Uterus (tissue), 4 donors: Measurements from ENCODE around the gene ASCC3. TPM values are rescaled to one million over a fixed set of nuclear protein-coding genes. Genes with fewer than 3 reads are reported as not detected.
A peak's percentile ranks its signal among the peaks of the same experiment; 100 is the strongest.

Source experiments
- DNase-seq, 2 donors: peaks; one replicate each; pipeline ENCODE4 v3.0.0-alpha.2; 2019 to 2020
- H3K27ac ChIP-seq, 2 donors: fragments of 200-600 bp; sonication (generic); 1 replicate in 1 of 2; 2 replicates in 1 of 2; pipeline ENCODE4 v1.5.1; 2016 to 2018
- H3K27me3 ChIP-seq, 2 donors: fragments of 200-600 bp; sonication (generic); one replicate each; pipeline ENCODE4 v1.5.1; 2018 to 2019; ENCODE audit warnings: control low read depth in 1 of 2
- H3K36me3 ChIP-seq, 2 donors: fragments of 200-600 bp; sonication (generic); one replicate each; pipeline ENCODE4 v1.5.1; 2019; ENCODE audit warnings: control low read depth in 1 of 2
- H3K4me1 ChIP-seq, 2 donors: fragments of 200-600 bp; sonication (generic); one replicate each; pipeline ENCODE4 v1.5.1; 2018 to 2019; ENCODE audit warnings: control low read depth in 1 of 2
- H3K4me3 ChIP-seq, 2 donors: fragments of 200-600 bp; sonication (generic); 1 replicate in 1 of 2; 2 replicates in 1 of 2; pipeline ENCODE4 v1.5.1; 2018 to 2019; ENCODE audit warnings: mild to moderate bottlenecking in 1 of 2
- H3K9me3 ChIP-seq, 2 donors: fragments of 200-600 bp; sonication (generic); one replicate each; pipeline ENCODE4 v1.5.1; 2019; ENCODE audit warnings: control low read depth in 1 of 2
- POLR2A ChIP-seq, 2 donors: fragments of 450-650 bp; IDR thresholded peaks; one replicate each; pipeline ENCODE4 v1.6.1; 2016; ENCODE audit warnings: antibody characterized with exemption in 2 of 2, mild to moderate bottlenecking in 1 of 2, moderate library complexity in 1 of 2
- intact Hi-C: fragments of 100-400 bp; cut with DNase I; formaldehyde crosslinking; loops from one replicate; pipeline ENCODE4 v1.15.1; 2023; ENCODE audit warnings: low total_unique reads
- total RNA-seq, 4 donors: library from RNA; depleted of rRNA in 3 of 4; stranded (reverse); fragments of >200 nt in 3 of 4; gene quantifications; one replicate each; pipeline versions ENCODE4 v1.1.0 to v1.2.4, GENCODE V29; 2014 to 2023
- TF ChIP-seq, protein P1 (sequence below), 4 experiments: fragments of 200-600 bp in 2 of 4; fragments of 450-650 bp in 2 of 4; sonication (generic) in 2 of 4; IDR thresholded peaks; one replicate each; pipeline ENCODE4 v1.5.1; 2016 to 2019; ENCODE audit warnings: antibody characterized with exemption in 4 of 4, mild to moderate bottlenecking in 2 of 4, moderate library complexity in 1 of 4
- donor health status: DM: yes; HTN: yes; CAD: no.

The ASCC3 gene
- total RNA-seq, 4 donors from 2014 or later, result 14.3 to 92.4 (median 33.2) TPM

DNA sequence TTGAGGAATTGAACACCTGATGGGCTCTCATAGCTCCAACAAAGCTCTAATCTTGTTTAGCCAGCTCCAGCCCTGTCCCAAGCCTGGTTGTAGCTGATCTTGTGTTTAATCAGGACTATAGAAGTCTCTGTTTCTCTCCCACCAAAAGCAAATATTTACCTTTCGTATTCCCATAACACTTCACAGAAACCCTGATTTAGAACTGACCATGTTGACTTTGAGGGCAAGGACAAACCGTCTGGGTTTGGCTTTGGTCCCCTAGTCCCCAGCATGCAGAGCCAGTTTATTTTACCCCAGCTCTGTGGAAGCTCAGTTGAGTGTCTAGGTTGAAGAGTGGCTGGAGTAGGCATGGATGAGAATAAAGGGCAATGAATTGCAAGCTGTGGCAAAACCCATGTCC is 398.4 kb downstream of the ASCC3 start:
- Histone ChIP-seq H3K27me3 (no peaks in the 10 kb centered on the region), H3K4me1 (no peaks in the 10 kb centered on the region), H3K27ac (no peak overlapping the region), H3K9me3 (no peaks in the 10 kb centered on the region), H3K36me3 (no peaks in the 10 kb centered on the region), H3K4me3 (no peak overlapping the region)
- intact Hi-C loops, result no loop called here
- DNase-seq, result no peak
- TF ChIP-seq, protein P1, sequence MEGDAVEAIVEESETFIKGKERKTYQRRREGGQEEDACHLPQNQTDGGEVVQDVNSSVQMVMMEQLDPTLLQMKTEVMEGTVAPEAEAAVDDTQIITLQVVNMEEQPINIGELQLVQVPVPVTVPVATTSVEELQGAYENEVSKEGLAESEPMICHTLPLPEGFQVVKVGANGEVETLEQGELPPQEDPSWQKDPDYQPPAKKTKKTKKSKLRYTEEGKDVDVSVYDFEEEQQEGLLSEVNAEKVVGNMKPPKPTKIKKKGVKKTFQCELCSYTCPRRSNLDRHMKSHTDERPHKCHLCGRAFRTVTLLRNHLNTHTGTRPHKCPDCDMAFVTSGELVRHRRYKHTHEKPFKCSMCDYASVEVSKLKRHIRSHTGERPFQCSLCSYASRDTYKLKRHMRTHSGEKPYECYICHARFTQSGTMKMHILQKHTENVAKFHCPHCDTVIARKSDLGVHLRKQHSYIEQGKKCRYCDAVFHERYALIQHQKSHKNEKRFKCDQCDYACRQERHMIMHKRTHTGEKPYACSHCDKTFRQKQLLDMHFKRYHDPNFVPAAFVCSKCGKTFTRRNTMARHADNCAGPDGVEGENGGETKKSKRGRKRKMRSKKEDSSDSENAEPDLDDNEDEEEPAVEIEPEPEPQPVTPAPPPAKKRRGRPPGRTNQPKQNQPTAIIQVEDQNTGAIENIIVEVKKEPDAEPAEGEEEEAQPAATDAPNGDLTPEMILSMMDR (IDR thresholded peaks at IDR 0.05), result no peak
- TF ChIP-seq POLR2A (IDR thresholded peaks at IDR 0.05), result no peak

DNA sequence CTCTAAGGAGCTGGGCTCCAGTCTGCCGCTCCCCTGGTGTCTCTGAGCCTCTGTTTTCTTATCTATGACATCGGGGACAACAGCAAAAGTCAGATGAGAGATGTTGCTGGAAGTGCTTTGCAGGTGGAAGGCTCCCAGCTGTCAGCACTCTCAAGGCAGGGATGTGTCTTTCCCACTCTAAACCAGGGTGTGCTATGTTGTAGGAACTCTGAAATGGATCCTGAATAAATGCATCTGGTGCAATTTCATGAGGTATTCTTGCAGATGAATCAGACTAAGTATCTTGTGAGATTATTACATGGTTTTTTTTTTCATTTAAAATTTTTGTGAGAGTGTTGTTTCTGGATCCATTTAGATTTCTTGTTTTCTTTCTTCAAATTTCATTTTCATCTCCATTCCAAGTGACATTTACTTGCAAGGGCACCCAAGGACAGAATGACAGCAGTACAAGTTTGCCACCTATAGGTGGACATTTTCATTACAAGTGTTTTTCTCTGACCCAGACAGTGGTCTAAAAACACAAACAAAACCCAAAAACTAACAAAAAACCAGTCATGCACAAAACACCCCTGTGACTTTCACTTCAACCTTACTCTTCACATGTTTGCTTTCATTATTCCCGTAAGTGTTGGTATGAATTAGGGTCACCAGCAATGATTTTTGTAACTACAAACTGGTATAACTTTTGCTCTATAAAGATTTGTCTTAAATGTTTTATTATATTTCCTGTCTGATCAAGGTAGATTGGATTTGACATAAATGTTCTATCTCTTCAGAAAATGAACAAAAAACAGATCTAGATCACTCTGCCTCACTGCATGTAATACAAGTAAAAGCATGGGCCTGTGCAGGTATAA is 401.7 kb downstream of the ASCC3 start:
- intact Hi-C loops, result no loop called here
- no peak overlapping the region for H3K4me3 ChIP-seq
- no peak overlapping the region for H3K27ac ChIP-seq
- DNase-seq, result no peak
- no peaks in the 10 kb centered on the region for H3K36me3 ChIP-seq
- H3K27me3 ChIP-seq, result no peaks in the 10 kb centered on the region
- H3K9me3 ChIP-seq, result no peaks in the 10 kb centered on the region
- no peak for TF ChIP-seq POLR2A (IDR thresholded peaks at IDR 0.05)
- TF ChIP-seq, protein P1 (IDR thresholded peaks at IDR 0.05), result peak in 3 of 4 experiments; percentile 14 to 40 (median 39)
- H3K4me1 ChIP-seq, result no peaks in the 10 kb centered on the region

DNA sequence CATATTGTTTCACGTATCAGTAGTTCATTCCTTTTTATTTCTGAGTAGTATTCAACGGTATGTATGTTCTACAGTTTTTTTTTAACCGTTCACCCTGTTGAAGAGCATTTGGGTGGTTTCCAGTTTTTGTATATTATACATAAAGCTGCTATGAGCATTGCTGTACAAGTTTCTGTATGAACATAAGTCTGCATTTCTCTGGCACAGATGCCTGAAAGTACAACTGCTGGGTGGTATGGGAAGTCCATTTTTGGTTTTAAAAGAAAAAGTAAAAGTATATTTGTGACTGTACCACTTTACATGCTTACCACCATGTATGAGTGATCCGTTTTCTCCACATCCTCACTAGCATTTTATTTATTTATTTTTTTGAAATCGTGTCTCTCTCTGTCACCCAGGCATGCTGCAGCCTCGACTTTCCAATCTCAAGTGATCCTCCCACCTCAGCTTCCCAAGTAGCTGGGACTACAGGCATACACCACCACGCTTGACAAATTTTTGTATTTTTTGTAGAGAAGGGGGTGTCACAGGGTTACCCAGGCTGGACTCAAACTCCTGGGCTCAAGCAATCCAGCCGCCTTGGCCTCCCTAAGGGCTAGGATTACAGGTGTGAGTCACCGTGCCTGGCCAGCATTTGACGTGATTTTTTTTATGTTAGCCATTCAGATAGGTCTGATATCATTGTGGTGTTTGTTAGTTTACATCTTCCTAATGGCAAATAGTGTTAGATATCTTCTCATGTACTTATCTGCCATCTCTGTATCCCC is 405.4 kb downstream of the ASCC3 start:
- Histone ChIP-seq H3K27ac (no peak overlapping the region), H3K9me3 (no peaks in the 10 kb centered on the region), H3K4me3 (no peak overlapping the region), H3K4me1 (no peaks in the 10 kb centered on the region), H3K36me3 (no peaks in the 10 kb centered on the region), H3K27me3 (no peaks in the 10 kb centered on the region)
- DNase-seq, result no peak
- TF ChIP-seq POLR2A (IDR thresholded peaks at IDR 0.05), result no peak
- TF ChIP-seq, protein P1 (IDR thresholded peaks at IDR 0.05), result no peak
- intact Hi-C loops, result no loop called here

DNA sequence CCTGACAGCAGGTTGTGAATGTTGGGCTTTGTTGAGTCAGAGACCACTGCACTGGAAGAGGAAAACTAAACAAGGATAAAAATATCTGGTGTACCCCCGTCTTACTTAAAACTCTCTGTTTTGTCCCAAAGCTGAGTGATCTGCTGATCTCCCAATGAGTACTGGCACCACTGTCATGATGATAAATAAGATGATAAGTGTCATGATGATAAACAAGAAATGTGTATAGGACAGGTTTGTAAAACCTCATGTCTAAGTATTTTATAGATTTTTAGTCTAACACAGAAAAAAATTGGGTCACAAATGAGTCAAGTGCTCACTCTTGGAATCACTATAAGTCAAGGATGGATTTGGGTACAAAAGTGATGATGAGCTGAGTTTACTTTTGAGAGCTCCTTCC is 407.9 kb downstream of the ASCC3 start:
- H3K4me1 ChIP-seq, result no peaks in the 10 kb centered on the region

More for the DNA sequence above, 407.9 kb downstream of the ASCC3 start:
- Histone ChIP-seq H3K9me3 (no peaks in the 10 kb centered on the region), H3K27me3 (peaks cover 0 to 17% of the 10 kb centered on the region in 2 donors), H3K27ac (no peak overlapping the region), H3K4me3 (no peak overlapping the region), H3K36me3 (no peaks in the 10 kb centered on the region)
- no peak for DNase-seq
- intact Hi-C loops, result no loop called here
- no peak for TF ChIP-seq POLR2A (IDR thresholded peaks at IDR 0.05)
- TF ChIP-seq, protein P1 (IDR thresholded peaks at IDR 0.05), result no peak
